OCI-LY1 (cell line): ENCODE measurements around the gene VCPKMT.

Source experiments
- H2AFZ ChIP-seq: fragments of 200-600 bp; sonication (generic), shearing (Covaris generic); 2 replicates; pipeline ENCODE4 v1.6.0; 2014; ENCODE audit warnings: antibody characterized with exemption, mild to moderate bottlenecking, low read length
- H3F3A ChIP-seq: fragments of 200-600 bp; sonication (generic), shearing (Covaris generic); 2 replicates; pipeline ENCODE4 v1.6.0; 2014; ENCODE audit warnings: mild to moderate bottlenecking, antibody characterized with exemption, low read length, moderate library complexity; ENCODE audit not compliant: insufficient read depth
- H3K27ac ChIP-seq: fragments of 200-600 bp; sonication (generic); 2 replicates; pipeline ENCODE4 v1.5.1; 2014; ENCODE audit warnings: low read length, mixed run types, mild to moderate bottlenecking, low read depth; ENCODE audit not compliant: poor library complexity, severe bottlenecking
- H3K27me3 ChIP-seq: fragments of 200-600 bp; sonication (generic); 2 replicates; pipeline ENCODE4 v1.6.0; 2014; ENCODE audit warnings: antibody characterized with exemption, mild to moderate bottlenecking, low read length, moderate library complexity; ENCODE audit not compliant: insufficient read depth
- H3K36me3 ChIP-seq: fragments of 200-600 bp; sonication (generic); 2 replicates; pipeline ENCODE4 v1.6.1; 2014; ENCODE audit warnings: mild to moderate bottlenecking, antibody characterized with exemption, low read length, moderate library complexity, mixed read lengths; ENCODE audit not compliant: insufficient read depth
- H3K4me1 ChIP-seq: fragments of 200-600 bp; sonication (generic); 2 replicates; pipeline ENCODE4 v1.5.1; 2014; ENCODE audit warnings: mild to moderate bottlenecking, low read length, moderate library complexity; ENCODE audit not compliant: insufficient read depth, severe bottlenecking
- H3K4me2 ChIP-seq: fragments of 200-600 bp; sonication (generic), shearing (Covaris generic); 2 replicates; pipeline ENCODE4 v1.6.1; 2014; ENCODE audit warnings: low read length
- H3K4me3 ChIP-seq: fragments of 200-600 bp; sonication (generic); 2 replicates; pipeline ENCODE4 v1.5.1; 2014; ENCODE audit warnings: low read length, low read depth, mild to moderate bottlenecking, mixed read lengths; ENCODE audit not compliant: poor library complexity, severe bottlenecking
- H3K79me2 ChIP-seq: fragments of 200-600 bp; shearing (Covaris generic); 2 replicates; pipeline ENCODE4 v1.6.1; 2016; ENCODE audit warnings: mixed run types, low read length, mixed read lengths; ENCODE audit not compliant: insufficient read depth
- H3K9ac ChIP-seq: fragments of 200-600 bp; sonication (generic), shearing (Covaris generic); 2 replicates; pipeline ENCODE4 v1.6.1; 2014; ENCODE audit warnings: mild to moderate bottlenecking, low read length, mixed read lengths
- H3K9me2 ChIP-seq: fragments of 200-600 bp; sonication (generic), shearing (Covaris generic); 2 replicates; pipeline ENCODE4 v1.6.1; 2014; ENCODE audit warnings: low read depth, mild to moderate bottlenecking, low read length, mixed read lengths
- H3K9me3 ChIP-seq: fragments of 200-600 bp; shearing (Covaris generic); 2 replicates; pipeline ENCODE4 v1.6.1; 2014; ENCODE audit warnings: low read length, mixed read lengths
- H4K20me1 ChIP-seq: fragments of 200-600 bp; sonication (generic), shearing (Covaris generic); 2 replicates; pipeline ENCODE4 v1.6.0; 2016; ENCODE audit warnings: mild to moderate bottlenecking, low read length; ENCODE audit not compliant: insufficient read depth
- CTCF ChIP-seq: fragments of 200-600 bp; sonication (generic), shearing (Covaris generic); IDR thresholded peaks from 2 replicates; pipeline ENCODE4 v1.5.1; 2017; ENCODE audit warnings: mild to moderate bottlenecking, antibody characterized with exemption, low read length, moderate library complexity, mixed read lengths
- EZH2 ChIP-seq: fragments of 200-600 bp; sonication (generic), shearing (Covaris generic); IDR thresholded peaks from 2 replicates; pipeline ENCODE4 v1.8.0; 2017; ENCODE audit warnings: borderline replicate concordance, mixed run types, mild to moderate bottlenecking, antibody characterized with exemption, low read length, moderate library complexity, mixed read lengths

Gene VCPKMT

DNA sequence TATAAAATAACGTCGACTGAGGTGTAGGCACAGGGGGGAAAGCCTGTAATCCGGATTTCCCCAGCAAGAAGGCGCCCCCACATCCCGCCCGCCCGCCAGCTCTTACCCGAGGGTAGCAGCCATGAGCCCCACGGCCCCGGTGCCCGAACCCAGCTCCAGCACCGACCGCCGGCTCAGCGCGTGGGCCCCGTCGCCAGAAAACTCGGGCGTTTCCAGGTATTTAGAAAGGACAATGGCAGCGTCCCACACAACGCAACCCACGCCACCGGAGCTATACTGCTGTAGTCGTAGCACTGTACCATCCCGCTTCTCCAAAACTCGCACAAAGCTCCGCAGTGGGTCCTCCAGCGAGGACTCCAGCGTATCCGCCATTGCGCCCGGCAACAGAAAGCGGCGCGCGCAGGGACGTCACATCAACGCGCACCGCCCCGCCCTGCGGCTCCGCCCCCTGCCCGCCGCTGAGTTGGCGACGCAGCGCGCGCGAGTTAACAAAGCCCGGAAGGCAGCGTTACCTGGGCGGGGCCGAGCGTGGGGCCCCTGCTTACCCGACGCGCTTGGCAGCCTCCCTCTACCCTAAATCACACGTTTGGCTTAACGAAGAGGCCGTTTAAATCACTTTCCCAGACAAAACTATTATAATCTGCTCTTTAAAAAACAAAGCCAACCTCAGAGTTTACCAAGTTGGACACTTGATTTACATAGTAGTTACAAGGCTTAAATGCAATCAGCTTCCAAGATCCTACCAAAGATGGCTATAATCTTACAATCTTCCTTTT, at the start of gene VCPKMT:
VCPKMT (minus strand) TSS at position 392 of the 776 bp plus-strand sequence; CDS start at position 372, 20 bp downstream.
- Histone ChIP-seq H3K79me2 (peaks cover 23% of the 10 kb centered on the region), H3K4me3 (peak within 1 kb of the TSS; percentile 85), H3K4me1 (peaks cover 27% of the 10 kb centered on the region), H3K4me2 (peak within 1 kb of the TSS; percentile 100), H4K20me1 (no peaks in the 10 kb centered on the region), H3F3A (no peaks in the 10 kb centered on the region), H3K9ac (peak within 1 kb of the TSS; percentile 81), H3K9me3 (no peaks in the 10 kb centered on the region), H2AFZ (peak within 1 kb of the TSS; percentile 84), H3K27me3 (no peaks in the 10 kb centered on the region), H3K27ac (peak within 1 kb of the TSS; percentile 81), H3K36me3 (peaks cover 47% of the 10 kb centered on the region), H3K9me2 (no peaks in the 10 kb centered on the region)
- no peak for TF ChIP-seq EZH2
- no peak for TF ChIP-seq CTCF

DNA sequence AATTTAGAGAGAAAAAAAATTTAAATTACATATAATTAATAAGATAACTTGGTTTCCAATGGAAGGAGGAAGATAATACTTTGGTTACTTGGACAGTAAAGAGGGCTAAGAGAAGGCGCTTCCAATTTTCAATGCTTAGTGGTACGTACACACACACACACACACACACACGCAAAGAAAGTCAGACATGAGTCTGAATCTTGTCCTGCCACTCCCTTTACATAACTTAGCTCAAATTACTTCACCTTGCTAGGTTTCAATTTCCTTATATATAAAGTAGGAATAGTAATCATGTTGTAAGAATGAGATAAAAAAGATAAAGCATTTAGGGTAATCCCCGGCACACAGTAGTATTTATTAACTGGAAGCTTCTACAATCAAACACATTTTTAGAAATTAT, 39.7 kb upstream of the VCPKMT start:
- Histone ChIP-seq H3K4me3 (no peak overlapping the region), H3K9me3 (no peaks in the 10 kb centered on the region), H2AFZ (no peak overlapping the region), H3K27ac (no peak overlapping the region), H3K9ac (no peak overlapping the region), H3K9me2 (no peaks in the 10 kb centered on the region), H3K36me3 (peaks cover 28% of the 10 kb centered on the region), H3K4me2 (no peak overlapping the region), H3F3A (no peaks in the 10 kb centered on the region), H3K4me1 (no peaks in the 10 kb centered on the region), H3K27me3 (no peaks in the 10 kb centered on the region), H3K79me2 (no peaks in the 10 kb centered on the region), H4K20me1 (no peaks in the 10 kb centered on the region)
- TF ChIP-seq CTCF (no peak), EZH2 (no peak)

- Histone ChIP-seq H3K9ac (no peak overlapping the region), H3K27ac (no peak overlapping the region), H3K4me2 (no peak overlapping the region), H3K9me3 (no peaks in the 10 kb centered on the region), H3K36me3 (peaks cover 35% of the 10 kb centered on the region), H3K79me2 (no peaks in the 10 kb centered on the region), H3K9me2 (no peaks in the 10 kb centered on the region), H3F3A (no peaks in the 10 kb centered on the region), H2AFZ (no peak overlapping the region), H3K4me3 (no peak overlapping the region), H3K27me3 (no peaks in the 10 kb centered on the region), H4K20me1 (no peaks in the 10 kb centered on the region), H3K4me1 (no peaks in the 10 kb centered on the region)
- TF ChIP-seq EZH2 (no peak), CTCF (no peak)
These were observed 32.4 kb upstream of the VCPKMT start for GRCh38 chr14:50148799-50149198.
